ENCODE measurements around the gene IL1R2.

Gene IL1R2

GRCh38 chr2:101991721-101992145 lies at the start of gene IL1R2:
Gene IL1R2, plus strand, starts transcription at chr2:101991960. Its CDS starts 16,616 bp downstream, at chr2:102008576.
- no peak for DNase-seq (ENCODE audit: low read depth in 2 of 2)

GRCh38 chr2:101942851-101943250 lies 48.9 kb upstream of the IL1R2 start:
- no peak for DNase-seq (ENCODE audit: low read depth in 2 of 2)

- DNase-seq (ENCODE audit: low read depth in 2 of 2): no peak
These were observed 45.3 kb upstream of the IL1R2 start for GRCh38 chr2:101946372-101947039.

GRCh38 chr2:101947374-101947773 lies 44.4 kb upstream of the IL1R2 start:
- DNase-seq (ENCODE audit: low read depth in 2 of 2): no peak

- no peak for DNase-seq (ENCODE audit: low read depth in 2 of 2)
These were observed 43.1 kb upstream of the IL1R2 start for GRCh38 chr2:101948625-101949155.

GRCh38 chr2:101949304-101949703 lies 42.5 kb upstream of the IL1R2 start:
- DNase-seq (ENCODE audit: low read depth in 2 of 2): no peak

GRCh38 chr2:101951296-101951695 lies 40.5 kb upstream of the IL1R2 start:
- no peak for DNase-seq (ENCODE audit: low read depth in 2 of 2)

- no peak for DNase-seq (ENCODE audit: low read depth in 2 of 2)
These were observed 39.2 kb upstream of the IL1R2 start for GRCh38 chr2:101952551-101952950.

GRCh38 chr2:101956465-101957438 lies 35.0 kb upstream of the IL1R2 start:
- no peak for DNase-seq (ENCODE audit: low read depth in 2 of 2)

- no peak for DNase-seq (ENCODE audit: low read depth in 2 of 2)
These were observed 33.7 kb upstream of the IL1R2 start for GRCh38 chr2:101958061-101958460.

GRCh38 chr2:101960819-101961337 lies 30.9 kb upstream of the IL1R2 start:
- no peak for DNase-seq (ENCODE audit: low read depth in 2 of 2)

- no peak for DNase-seq (ENCODE audit: low read depth in 2 of 2)
These were observed 30.2 kb upstream of the IL1R2 start for GRCh38 chr2:101961338-101962191.

GRCh38 chr2:101962309-101962708 lies 29.5 kb upstream of the IL1R2 start:
- DNase-seq (ENCODE audit: low read depth in 2 of 2): no peak

GRCh38 chr2:101963198-101963597 lies 28.6 kb upstream of the IL1R2 start:
- no peak for DNase-seq (ENCODE audit: low read depth in 2 of 2)

GRCh38 chr2:101967826-101968513 lies 23.8 kb upstream of the IL1R2 start:
- no peak for DNase-seq (ENCODE audit: low read depth in 2 of 2)

GRCh38 chr2:101969723-101970122 lies 22.0 kb upstream of the IL1R2 start:
- DNase-seq (ENCODE audit: low read depth in 2 of 2): no peak

GRCh38 chr2:101970901-101971300 lies 20.9 kb upstream of the IL1R2 start:
- no peak for DNase-seq (ENCODE audit: low read depth in 2 of 2)

GRCh38 chr2:101971836-101972235 lies 19.9 kb upstream of the IL1R2 start:
- DNase-seq (ENCODE audit: low read depth in 2 of 2): no peak

GRCh38 chr2:101972621-101973434 lies 18.9 kb upstream of the IL1R2 start:
- no peak for DNase-seq (ENCODE audit: low read depth in 2 of 2)

GRCh38 chr2:101974663-101975062 lies 17.1 kb upstream of the IL1R2 start:
- no peak for DNase-seq (ENCODE audit: low read depth in 2 of 2)
